Dedifferentiated amniotic fluid mesenchymal stem cell (primary cell): ENCODE data around the gene FAM50A.
"Not testable (repeated sequence)": the region's sequence is repeated elsewhere in the genome, so short reads cannot be mapped to it uniquely, and the experiment has no call there.

Experiments
- DNase-seq: peaks from one replicate; pipeline ENCODE4 v3.0.0-alpha.2; 2016; ENCODE audit errors: extremely low spot score

Gene FAM50A

DNA sequence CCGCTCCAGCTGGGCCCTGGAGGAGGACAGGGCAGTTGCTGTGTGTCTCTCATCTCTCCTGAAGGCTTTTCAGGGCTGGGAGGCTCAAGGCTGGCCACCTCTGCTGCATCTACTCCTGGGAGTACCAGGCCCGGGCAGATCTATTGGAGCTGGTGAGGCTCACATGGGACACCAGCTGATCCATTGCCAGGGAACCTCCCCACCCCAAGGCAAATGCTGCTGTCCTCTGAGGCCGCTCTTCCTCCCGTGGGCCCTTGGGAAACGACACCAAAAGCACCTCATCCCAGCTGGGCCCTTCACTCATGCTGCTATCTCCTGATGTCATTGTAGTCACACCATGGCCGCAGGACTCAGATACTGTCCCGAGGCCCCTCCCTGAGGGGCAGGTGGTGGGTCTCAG lies 38.8 kb downstream of the FAM50A start:
- no peak for DNase-seq

- DNase-seq = no peak
Measured at GRCh38 chrX:154483325-154483724, 39.4 kb downstream of the FAM50A start.

- no peak for DNase-seq
Measured at GRCh38 chrX:154484255-154485149, 40.6 kb downstream of the FAM50A start.

DNA sequence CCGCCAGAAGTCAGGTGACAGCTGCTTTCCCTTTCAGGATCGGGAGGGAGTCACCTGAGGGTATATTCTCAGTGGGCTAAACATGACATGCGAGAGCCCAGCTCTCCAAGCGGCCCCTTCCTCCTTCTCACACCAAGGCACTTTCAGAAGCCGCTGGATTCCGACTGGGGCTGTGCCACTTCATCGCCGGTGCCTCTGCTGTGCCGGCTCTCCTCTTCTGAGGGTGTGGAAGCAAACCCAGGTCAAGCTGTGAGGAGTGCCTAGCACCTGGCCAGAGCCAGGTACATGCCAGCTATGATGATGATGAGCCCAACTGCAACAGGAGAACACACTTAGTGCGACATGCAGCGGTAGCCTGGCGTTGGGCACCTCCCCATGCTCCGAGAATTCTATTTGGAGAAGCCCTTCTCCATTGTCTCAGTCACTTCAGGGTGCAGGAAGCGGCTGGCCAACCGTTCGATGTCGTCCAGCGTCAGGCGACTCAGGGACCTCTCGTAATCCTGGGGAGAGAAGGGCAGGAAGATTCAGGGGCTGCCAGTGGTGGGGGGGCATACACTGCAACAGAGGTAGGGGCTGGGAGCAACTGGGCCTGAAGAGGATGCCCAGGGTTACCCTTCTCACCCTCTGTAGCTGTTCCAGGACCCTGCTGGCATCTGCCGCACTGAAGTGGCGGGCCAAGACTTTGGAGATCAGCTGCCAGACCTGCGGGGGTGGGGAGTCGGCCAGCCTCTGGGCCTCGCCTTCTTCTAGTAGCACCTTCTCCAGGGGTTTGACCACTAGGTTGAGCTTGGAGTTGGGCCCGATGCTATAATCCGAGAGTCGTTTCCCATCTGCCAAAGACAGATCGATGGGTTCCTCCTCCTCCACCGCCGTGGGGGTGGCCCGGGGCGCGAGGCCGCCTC lies 41.5 kb downstream of the FAM50A start:
- DNase-seq = no peak

DNA sequence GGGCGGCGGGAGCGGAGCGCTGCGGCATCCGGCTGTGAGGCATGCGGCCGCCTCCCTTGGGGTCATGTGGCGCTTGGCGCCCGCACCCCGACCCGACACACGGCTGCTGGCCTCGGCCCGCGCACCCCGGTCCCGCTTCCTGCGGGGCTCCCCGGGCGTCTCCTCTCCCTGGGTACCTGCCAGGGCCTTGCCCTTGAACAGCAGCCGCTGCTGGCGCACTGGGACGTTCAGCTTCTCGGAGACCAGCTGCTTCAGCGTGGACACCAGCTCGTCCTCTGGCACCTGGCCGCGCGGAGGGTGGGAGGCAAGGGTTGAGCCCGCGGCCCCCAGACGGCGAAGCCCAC lies 42.1 kb downstream of the FAM50A start:
- DNase-seq = no peak

GRCh38 chrX:154486396-154487207 lies 42.7 kb downstream of the FAM50A start, which contains the start of gene UBL4A:
Gene UBL4A (minus strand): TSS chrX:154486615. CDS start chrX:154486584, 31 bp downstream.
- DNase-seq = no peak

- no peak for DNase-seq
Measured at GRCh38 chrX:154487518-154488290, 43.8 kb downstream of the FAM50A start.

GRCh38 chrX:154488336-154489075 lies 44.6 kb downstream of the FAM50A start:
- DNase-seq = no peak

- DNase-seq = no peak
Measured at GRCh38 chrX:154489182-154489581, 45.2 kb downstream of the FAM50A start.

- DNase-seq = no peak
Measured at GRCh38 chrX:154490021-154490413, 46.1 kb downstream of the FAM50A start.

DNA sequence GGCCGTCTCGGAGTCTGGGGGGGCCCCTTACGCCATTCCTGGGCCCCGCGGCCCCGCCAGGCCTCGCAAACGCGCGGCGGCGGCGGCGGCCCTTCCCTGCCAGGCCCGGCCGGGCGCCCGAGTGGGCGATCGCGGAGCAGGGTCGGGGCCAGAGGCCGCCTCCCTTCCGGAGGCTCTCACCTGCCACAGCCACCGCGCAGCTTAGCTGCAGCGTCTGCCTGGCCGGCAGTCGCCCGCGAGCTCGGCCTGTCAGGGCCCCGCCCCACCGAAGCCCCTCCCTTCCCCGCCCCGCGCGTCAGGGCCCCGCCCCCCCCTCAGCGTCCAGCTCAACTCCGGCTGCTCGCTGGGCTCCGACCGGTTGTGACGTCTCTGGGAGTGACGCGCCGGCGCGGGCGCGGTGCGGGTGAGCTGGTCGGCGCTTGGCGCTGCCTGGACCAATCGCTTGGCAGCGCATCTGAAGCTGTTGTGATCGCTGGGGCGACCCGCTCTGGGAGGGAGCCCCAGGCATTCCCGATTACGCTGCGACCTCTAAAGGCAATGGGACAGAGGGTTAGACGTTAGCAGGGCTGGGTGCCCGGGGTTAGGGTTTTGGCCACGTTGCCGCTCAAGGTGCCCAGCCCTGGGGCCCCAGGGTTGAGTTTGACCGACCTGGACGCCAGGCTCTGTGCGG lies 46.6 kb downstream of the FAM50A start, which contains the start of gene SLC10A3:
SLC10A3 (minus strand) TSS at position 216 of the 670 bp plus-strand sequence. CDS start 1,689 bp downstream, outside the sequence.
- DNase-seq = peak; percentile 84

DNA sequence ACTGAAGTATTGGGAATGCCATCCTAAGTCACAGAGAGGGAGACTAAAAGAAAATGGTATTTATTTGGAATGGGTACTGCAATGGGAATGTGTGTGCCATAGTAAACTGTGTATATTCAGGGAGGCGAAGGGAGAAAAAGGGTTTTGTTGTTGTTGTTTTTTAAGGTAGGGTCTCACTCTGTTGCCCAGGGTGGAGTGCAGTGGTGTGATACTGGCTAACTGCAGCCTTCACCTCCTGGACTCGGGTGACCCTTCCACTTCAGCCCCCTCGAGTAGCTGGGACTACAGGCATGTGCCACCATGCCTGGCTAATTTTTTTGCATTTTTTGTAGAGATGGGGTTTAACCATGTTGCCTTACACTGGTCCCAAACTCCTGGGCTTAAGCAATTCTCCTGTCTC lies 50.8 kb downstream of the FAM50A start:
- no peak for DNase-seq

DNA sequence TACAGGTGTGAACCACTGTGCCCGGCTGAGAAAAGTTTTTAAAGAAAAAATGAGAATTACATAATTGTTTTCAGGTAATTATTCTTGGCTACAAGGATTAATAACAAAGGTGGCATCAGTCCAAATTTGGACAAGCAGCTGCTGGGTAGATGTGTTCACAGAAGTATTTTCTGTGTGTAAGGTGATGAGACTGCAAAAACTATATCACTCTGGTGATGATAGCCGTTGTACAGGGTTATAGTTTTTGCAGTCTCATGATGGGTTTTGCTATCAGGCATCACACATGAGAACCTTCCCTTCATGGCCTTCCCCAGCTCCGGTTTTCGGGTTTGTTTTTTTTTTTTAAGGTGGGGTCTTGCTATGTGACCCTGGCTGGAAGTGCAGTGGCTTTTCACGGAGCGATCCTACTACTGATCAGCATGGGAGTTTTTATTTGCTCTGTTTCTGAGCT lies 51.6 kb downstream of the FAM50A start:
- no peak for DNase-seq

DNA sequence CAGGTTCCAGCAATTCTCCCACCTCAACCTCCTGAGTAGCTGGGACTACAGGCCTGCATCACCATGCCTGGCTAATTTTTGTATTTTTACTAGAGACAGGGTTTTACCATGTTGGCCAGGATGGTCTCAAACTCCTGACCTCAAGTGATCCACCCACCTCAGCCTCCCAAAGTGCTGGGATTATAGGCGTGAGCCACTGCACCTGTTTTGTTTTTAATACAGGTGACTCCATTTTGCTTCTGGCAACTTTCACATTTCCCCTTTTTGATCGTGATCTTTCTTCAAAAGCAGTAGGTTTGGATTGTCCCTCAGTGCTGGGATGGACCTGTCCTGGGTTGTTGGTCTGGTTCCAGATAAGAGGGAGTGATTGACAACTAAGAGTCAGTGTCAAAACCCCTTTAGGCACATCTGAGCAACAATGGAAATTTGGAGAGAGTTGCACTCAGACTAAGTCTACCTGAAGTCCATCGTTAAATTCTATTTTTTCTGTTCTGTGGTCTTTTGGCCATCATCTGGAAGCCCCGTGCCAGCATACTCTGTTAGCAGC lies 52.7 kb downstream of the FAM50A start:
- DNase-seq = not testable (repeated sequence)
